Astrocyte (in vitro differentiated cells and primary cell): Measurements from ENCODE around the gene SLC17A1. TPM values are rescaled to one million over a fixed set of nuclear protein-coding genes. Genes with fewer than 3 reads are reported as not detected.

Experiments used
- DNase-seq: peaks from one replicate; pipeline ENCODE4 v3.0.0-alpha.2; 2010; ENCODE audit warnings: low read depth
- FAIRE-seq: peaks from 2 replicates; lab custom pipeline; 2011; peaks lifted over from hg19 to GRCh38; lab: Jason Lieb, UNC
- H2AFZ ChIP-seq: 2 replicates; pipeline ENCODE4 v1.6.0; 2012; ENCODE audit warnings: low read depth, low read length, inconsistent platforms
- H3K27ac ChIP-seq: 2 replicates; pipeline ENCODE4 v1.5.1; 2011; ENCODE audit warnings: low read depth, low read length, inconsistent platforms
- H3K27me3 ChIP-seq: 2 replicates; pipeline ENCODE4 v1.6.0; 2011; ENCODE audit warnings: low read length, inconsistent platforms; ENCODE audit not compliant: insufficient read depth
- H3K36me3 ChIP-seq: 2 replicates; pipeline ENCODE4 v1.5.1; 2011; ENCODE audit warnings: low read length, inconsistent platforms; ENCODE audit not compliant: insufficient read depth
- H3K4me1 ChIP-seq: 2 replicates; pipeline ENCODE4 v1.5.1; 2011; ENCODE audit warnings: low read length, inconsistent platforms; ENCODE audit not compliant: insufficient read depth
- H3K4me2 ChIP-seq: 2 replicates; pipeline ENCODE4 v1.6.0; 2012; ENCODE audit warnings: low read length, inconsistent platforms
- H3K4me3 ChIP-seq: 2 replicates; pipeline ENCODE4 v1.5.1; 2011; ENCODE audit warnings: low read depth, mild to moderate bottlenecking, low read length, inconsistent platforms; ENCODE audit not compliant: insufficient read depth
- H3K79me2 ChIP-seq: 2 replicates; pipeline ENCODE4 v1.6.0; 2012; ENCODE audit warnings: mild to moderate bottlenecking, low read length, inconsistent platforms; ENCODE audit not compliant: insufficient read depth
- H3K9ac ChIP-seq: 2 replicates; pipeline ENCODE4 v1.6.0; 2012; ENCODE audit warnings: mild to moderate bottlenecking, low read length, inconsistent platforms
- H3K9me3 ChIP-seq: 2 replicates; pipeline ENCODE4 v1.5.1; 2012; ENCODE audit warnings: low read depth, mild to moderate bottlenecking, low read length, inconsistent platforms; ENCODE audit not compliant: insufficient read depth
- H4K20me1 ChIP-seq: 2 replicates; pipeline ENCODE4 v1.6.0; 2012; ENCODE audit warnings: low read length, inconsistent platforms; ENCODE audit not compliant: insufficient read depth
- H3K27ac Mint-ChIP-seq: one replicate; pipeline ENCODE4 v1.8.0; 2021; ENCODE audit warnings: mild to moderate bottlenecking, mixed read lengths; ENCODE audit not compliant: unreplicated experiment
- H3K27me3 Mint-ChIP-seq: one replicate; pipeline ENCODE4 v1.8.0; 2021; ENCODE audit warnings: low read depth, mixed read lengths; ENCODE audit not compliant: unreplicated experiment
- H3K36me3 Mint-ChIP-seq: one replicate; pipeline ENCODE4 v1.8.0; 2021; ENCODE audit warnings: low read depth, mixed read lengths; ENCODE audit not compliant: unreplicated experiment
- H3K4me1 Mint-ChIP-seq: one replicate; pipeline ENCODE4 v1.8.0; 2021; ENCODE audit warnings: low read depth, mixed read lengths; ENCODE audit not compliant: unreplicated experiment
- H3K4me3 Mint-ChIP-seq: one replicate; pipeline ENCODE4 v1.8.0; 2021; ENCODE audit warnings: mild to moderate bottlenecking, moderate library complexity, mixed read lengths; ENCODE audit not compliant: unreplicated experiment
- H3K9me3 Mint-ChIP-seq: one replicate; pipeline ENCODE4 v1.8.0; 2021; ENCODE audit warnings: mild to moderate bottlenecking, mixed read lengths; ENCODE audit not compliant: unreplicated experiment
- EZH2 ChIP-seq: IDR thresholded peaks from 2 replicates; pipeline ENCODE4 v1.6.1; 2012; ENCODE audit warnings: mild to moderate bottlenecking, low read length, inconsistent platforms; ENCODE audit not compliant: insufficient read depth
- total RNA-seq: library from RNA; stranded (reverse); gene quantifications from 2 replicates; pipeline ENCODE4 v1.2.1, GENCODE V29; 2021
- TF ChIP-seq, protein P1 (sequence below): IDR thresholded peaks from 2 replicates; pipeline ENCODE4 v1.5.1; 2011; ENCODE audit warnings: low read depth, mild to moderate bottlenecking, inconsistent platforms, low read length, moderate library complexity; ENCODE audit not compliant: insufficient read depth

SLC17A1 gene
- total RNA-seq, 1 donor from 2014 or later: not detected

DNA sequence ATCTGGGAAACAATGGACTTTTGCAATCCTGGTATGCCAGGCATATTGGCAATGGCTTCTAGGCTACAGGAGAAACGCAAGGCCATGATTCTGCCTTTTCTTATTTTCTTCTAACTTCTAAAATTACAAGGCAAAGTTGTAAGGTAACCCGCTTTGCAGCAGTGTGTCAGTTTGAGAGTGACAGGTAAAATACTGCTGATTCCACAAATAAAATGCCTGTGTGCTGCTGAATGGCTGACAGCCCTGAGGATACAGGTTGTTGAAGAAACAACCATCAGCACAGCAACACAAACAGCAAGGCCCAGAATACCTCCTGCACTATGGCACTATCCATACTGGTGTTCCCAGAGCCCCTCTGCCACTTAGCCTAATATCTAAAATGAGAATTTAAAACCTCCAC is 37.1 kb downstream of the SLC17A1 start:
- Mint-ChIP-seq H3K4me1 (no peaks in the 10 kb centered on the region), H3K27ac (no peak overlapping the region), H3K4me3 (no peak overlapping the region), H3K36me3 (no peaks in the 10 kb centered on the region), H3K27me3 (no peaks in the 10 kb centered on the region), H3K9me3 (no peaks in the 10 kb centered on the region)
- Histone ChIP-seq H3K9ac (no peak overlapping the region), H3K27me3 (no peaks in the 10 kb centered on the region), H3K4me2 (no peak overlapping the region), H3K36me3 (no peaks in the 10 kb centered on the region), H2AFZ (no peak overlapping the region), H3K79me2 (no peaks in the 10 kb centered on the region), H4K20me1 (no peaks in the 10 kb centered on the region), H3K4me1 (no peaks in the 10 kb centered on the region), H3K4me3 (no peak overlapping the region), H3K9me3 (no peaks in the 10 kb centered on the region), H3K27ac (no peak overlapping the region)
- DNase-seq (no peak), FAIRE-seq (no peak)
- TF ChIP-seq EZH2: no peak
- TF ChIP-seq, protein P1, sequence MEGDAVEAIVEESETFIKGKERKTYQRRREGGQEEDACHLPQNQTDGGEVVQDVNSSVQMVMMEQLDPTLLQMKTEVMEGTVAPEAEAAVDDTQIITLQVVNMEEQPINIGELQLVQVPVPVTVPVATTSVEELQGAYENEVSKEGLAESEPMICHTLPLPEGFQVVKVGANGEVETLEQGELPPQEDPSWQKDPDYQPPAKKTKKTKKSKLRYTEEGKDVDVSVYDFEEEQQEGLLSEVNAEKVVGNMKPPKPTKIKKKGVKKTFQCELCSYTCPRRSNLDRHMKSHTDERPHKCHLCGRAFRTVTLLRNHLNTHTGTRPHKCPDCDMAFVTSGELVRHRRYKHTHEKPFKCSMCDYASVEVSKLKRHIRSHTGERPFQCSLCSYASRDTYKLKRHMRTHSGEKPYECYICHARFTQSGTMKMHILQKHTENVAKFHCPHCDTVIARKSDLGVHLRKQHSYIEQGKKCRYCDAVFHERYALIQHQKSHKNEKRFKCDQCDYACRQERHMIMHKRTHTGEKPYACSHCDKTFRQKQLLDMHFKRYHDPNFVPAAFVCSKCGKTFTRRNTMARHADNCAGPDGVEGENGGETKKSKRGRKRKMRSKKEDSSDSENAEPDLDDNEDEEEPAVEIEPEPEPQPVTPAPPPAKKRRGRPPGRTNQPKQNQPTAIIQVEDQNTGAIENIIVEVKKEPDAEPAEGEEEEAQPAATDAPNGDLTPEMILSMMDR: no peak

DNA sequence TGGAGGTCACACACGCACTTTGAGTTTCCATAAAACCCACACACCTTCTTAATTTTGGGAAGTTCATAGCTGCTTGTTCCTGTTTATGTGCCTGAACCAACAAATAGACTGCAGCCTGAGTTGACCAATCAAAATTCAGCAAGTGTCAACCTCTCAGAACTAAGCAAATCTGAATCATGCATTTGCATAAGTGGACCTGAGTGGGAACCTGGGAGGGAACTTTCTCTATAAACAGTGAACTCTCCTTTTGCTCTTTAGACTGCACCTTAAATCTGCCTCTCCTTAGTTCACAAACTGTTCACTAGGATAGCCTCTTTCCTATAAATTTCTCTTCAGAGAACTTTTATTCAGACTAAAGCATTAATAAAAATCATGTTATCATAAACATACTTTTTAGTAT is 37.9 kb downstream of the SLC17A1 start:
- Histone ChIP-seq H3K4me3 (no peak overlapping the region), H3K79me2 (no peaks in the 10 kb centered on the region), H3K27me3 (no peaks in the 10 kb centered on the region), H3K36me3 (no peaks in the 10 kb centered on the region), H3K9ac (no peak overlapping the region), H3K9me3 (no peaks in the 10 kb centered on the region), H3K4me2 (no peak overlapping the region), H2AFZ (no peak overlapping the region), H4K20me1 (no peaks in the 10 kb centered on the region), H3K27ac (no peak overlapping the region), H3K4me1 (no peaks in the 10 kb centered on the region)
- Mint-ChIP-seq H3K9me3 (no peaks in the 10 kb centered on the region), H3K36me3 (no peaks in the 10 kb centered on the region), H3K27me3 (no peaks in the 10 kb centered on the region), H3K4me1 (no peaks in the 10 kb centered on the region), H3K27ac (no peak overlapping the region), H3K4me3 (no peak overlapping the region)
- TF ChIP-seq, protein P1: no peak
- TF ChIP-seq EZH2: no peak
- DNase-seq (no peak), FAIRE-seq (no peak)

DNA sequence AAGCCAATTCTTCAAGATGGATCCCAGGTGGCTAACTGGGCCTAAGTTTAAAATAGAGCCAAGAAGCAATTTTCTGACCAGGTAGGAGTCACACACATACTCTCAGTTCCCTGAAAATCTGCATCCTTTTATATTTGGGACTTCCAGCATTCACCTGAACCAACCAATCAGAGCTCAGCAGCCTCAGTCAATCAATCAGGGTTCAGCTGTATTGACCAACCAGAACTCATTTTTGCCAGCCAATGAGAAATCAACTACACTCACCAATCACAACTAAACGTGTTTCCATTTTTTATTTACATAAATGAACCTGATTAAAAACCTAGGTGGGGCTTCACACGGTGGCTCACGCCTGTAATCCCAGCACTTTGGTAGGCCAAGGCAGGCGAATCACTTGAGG is 39.8 kb downstream of the SLC17A1 start:
- Histone ChIP-seq H3K9ac (no peak overlapping the region), H3K79me2 (no peaks in the 10 kb centered on the region), H3K36me3 (no peaks in the 10 kb centered on the region), H3K9me3 (no peaks in the 10 kb centered on the region), H3K27ac (no peak overlapping the region), H3K27me3 (no peaks in the 10 kb centered on the region), H3K4me3 (no peak overlapping the region), H3K4me2 (no peak overlapping the region), H4K20me1 (no peaks in the 10 kb centered on the region), H2AFZ (no peak overlapping the region), H3K4me1 (no peaks in the 10 kb centered on the region)
- FAIRE-seq (no peak), DNase-seq (no peak)
- TF ChIP-seq EZH2: no peak
- TF ChIP-seq, protein P1: no peak
- no peaks in the 10 kb centered on the region for H3K4me1 Mint-ChIP-seq
- H3K4me3 Mint-ChIP-seq: no peak overlapping the region
- no peaks in the 10 kb centered on the region for H3K9me3 Mint-ChIP-seq
- H3K27me3 Mint-ChIP-seq: no peaks in the 10 kb centered on the region
- H3K27ac Mint-ChIP-seq: no peak overlapping the region
- H3K36me3 Mint-ChIP-seq: no peaks in the 10 kb centered on the region
